ENCODE data around the gene BLMH.

The BLMH gene

GRCh38 chr17:30304778-30305177 lies 13.0 kb upstream of the BLMH start:
- no peak for DNase-seq

- no peak for DNase-seq
Observed at GRCh38 chr17:30302241-30302640, 10.5 kb upstream of the BLMH start.

- DNase-seq, result no peak
Observed at GRCh38 chr17:30300818-30301217, 9.1 kb upstream of the BLMH start.

GRCh38 chr17:30299000-30299399 lies 7.3 kb upstream of the BLMH start:
- DNase-seq, result peak in 1 of 3 experiments; percentile 6

GRCh38 chr17:30297715-30298114 lies 6.0 kb upstream of the BLMH start:
- no peak for DNase-seq

- DNase-seq, result no peak
Observed at GRCh38 chr17:30296499-30297080, 4.8 kb upstream of the BLMH start.

GRCh38 chr17:30292286-30292858 lies 628 bp upstream of the BLMH start:
- no peak for DNase-seq

GRCh38 chr17:30290696-30291542 lies 825 bp downstream of the BLMH start:
- peak; percentile 25 to 73 (median 71) for DNase-seq

- no peak for DNase-seq
Observed at GRCh38 chr17:30290077-30290476, 1.7 kb downstream of the BLMH start.

GRCh38 chr17:30279156-30279555 lies 12.6 kb downstream of the BLMH start:
- no peak for DNase-seq

- peak in 2 of 3 experiments; percentile 43 to 79 for DNase-seq
Observed at GRCh38 chr17:30278032-30278431, 13.7 kb downstream of the BLMH start.

GRCh38 chr17:30275911-30276310 lies 15.8 kb downstream of the BLMH start:
- DNase-seq, result no peak

- no peak for DNase-seq
Observed at GRCh38 chr17:30274887-30275286, 16.9 kb downstream of the BLMH start.

GRCh38 chr17:30273373-30273772 lies 18.4 kb downstream of the BLMH start:
- no peak for DNase-seq

- no peak for DNase-seq
Observed at GRCh38 chr17:30271102-30271501, 20.6 kb downstream of the BLMH start.

- no peak for DNase-seq
Observed at GRCh38 chr17:30267625-30268024, 24.1 kb downstream of the BLMH start.

GRCh38 chr17:30263552-30264333 lies 28.0 kb downstream of the BLMH start:
- DNase-seq, result peak in 2 of 3 experiments; percentile 5 to 72

- peak in 2 of 3 experiments; percentile 5 to 51 for DNase-seq
Observed at GRCh38 chr17:30256756-30257506, 34.8 kb downstream of the BLMH start.

- no peak for DNase-seq
Observed at GRCh38 chr17:30254150-30254549, 37.6 kb downstream of the BLMH start.

- DNase-seq, result no peak
Observed at GRCh38 chr17:30253312-30253711, 38.4 kb downstream of the BLMH start.

- DNase-seq, result no peak
Observed at GRCh38 chr17:30251931-30252330, 39.8 kb downstream of the BLMH start.

GRCh38 chr17:30249460-30249859 lies 42.3 kb downstream of the BLMH start:
- no peak for DNase-seq

- no peak for DNase-seq
Observed at GRCh38 chr17:30248786-30249185, 43.0 kb downstream of the BLMH start.

Data from NCI-H1417 (cell line).